ENCODE measurements around the gene BAIAP2L2. TPM values are rescaled to one million over a fixed set of nuclear protein-coding genes. Genes with fewer than 3 reads are reported as not detected.

BAIAP2L2 gene
- total RNA-seq, 1 donor = 1.1 TPM

GRCh38 chr22:38075105-38075825 is 35.2 kb downstream of the BAIAP2L2 start:
- no peaks in the 10 kb centered on the region for H3K79me2 ChIP-seq (ENCODE audit: insufficient read depth, low read length)
- no peaks in the 10 kb centered on the region for H3K9me3 ChIP-seq (ENCODE audit: low read depth, low read length)
- H3K4me1 ChIP-seq (ENCODE audit: insufficient read depth, low read length) = no peaks in the 10 kb centered on the region
- DNase-seq (ENCODE audit: insufficient read length, low spot score, missing footprints) = peak; percentile 62
- no peak for TF ChIP-seq CTCF (IDR thresholded peaks at IDR 0.05; ENCODE audit: extremely low read depth, low read depth, low read length)
- H3K27me3 ChIP-seq (ENCODE audit: insufficient read depth, low read length) = peaks cover 2% of the 10 kb centered on the region
- H3K36me3 ChIP-seq (ENCODE audit: insufficient read depth, low read length) = peaks cover 20% of the 10 kb centered on the region
- H4K20me1 ChIP-seq (ENCODE audit: insufficient read depth, low read length) = no peaks in the 10 kb centered on the region
- H3K27ac ChIP-seq (ENCODE audit: low read depth, low read length) = no peak overlapping the region
- H3K4me2 ChIP-seq (ENCODE audit: insufficient read depth, low read length) = no peak overlapping the region
- no peak overlapping the region for H3K4me3 ChIP-seq (ENCODE audit: insufficient read depth, low read length)
- H2AFZ ChIP-seq (ENCODE audit: low read length) = no peak overlapping the region

GRCh38 chr22:38074181-38075104 is 36.0 kb downstream of the BAIAP2L2 start:
- Histone ChIP-seq H3K4me1 (ENCODE audit: insufficient read depth, low read length) (no peaks in the 10 kb centered on the region), H3K36me3 (ENCODE audit: insufficient read depth, low read length) (peaks cover 20% of the 10 kb centered on the region)
- DNase-seq (ENCODE audit: insufficient read length, low spot score, missing footprints) = peak; percentile 86

GRCh38 chr22:38073150-38074130 is 37.0 kb downstream of the BAIAP2L2 start:
- H3K4me2 ChIP-seq (ENCODE audit: insufficient read depth, low read length) = no peak overlapping the region
- H2AFZ ChIP-seq (ENCODE audit: low read length) = no peak overlapping the region
- DNase-seq (ENCODE audit: insufficient read length, low spot score, missing footprints) = peak; percentile 81
- no peak for TF ChIP-seq CTCF (IDR thresholded peaks at IDR 0.05; ENCODE audit: extremely low read depth, low read depth, low read length)
- no peaks in the 10 kb centered on the region for H3K27me3 ChIP-seq (ENCODE audit: insufficient read depth, low read length)
- H3K9me3 ChIP-seq (ENCODE audit: low read depth, low read length) = no peaks in the 10 kb centered on the region
- H3K4me1 ChIP-seq (ENCODE audit: insufficient read depth, low read length) = no peaks in the 10 kb centered on the region
- H3K79me2 ChIP-seq (ENCODE audit: insufficient read depth, low read length) = no peaks in the 10 kb centered on the region
- no peak overlapping the region for H3K27ac ChIP-seq (ENCODE audit: low read depth, low read length)
- no peaks in the 10 kb centered on the region for H4K20me1 ChIP-seq (ENCODE audit: insufficient read depth, low read length)
- H3K36me3 ChIP-seq (ENCODE audit: insufficient read depth, low read length) = peaks cover 20% of the 10 kb centered on the region
- H3K4me3 ChIP-seq (ENCODE audit: insufficient read depth, low read length) = no peak overlapping the region

More at GRCh38 chr22:38074181-38075104, 36.0 kb downstream of the BAIAP2L2 start:
- H4K20me1 ChIP-seq (ENCODE audit: insufficient read depth, low read length) = no peaks in the 10 kb centered on the region
- no peak overlapping the region for H3K4me2 ChIP-seq (ENCODE audit: insufficient read depth, low read length)
- no peaks in the 10 kb centered on the region for H3K79me2 ChIP-seq (ENCODE audit: insufficient read depth, low read length)
- no peaks in the 10 kb centered on the region for H3K9me3 ChIP-seq (ENCODE audit: low read depth, low read length)
- no peak overlapping the region for H3K27ac ChIP-seq (ENCODE audit: low read depth, low read length)
- no peak overlapping the region for H3K4me3 ChIP-seq (ENCODE audit: insufficient read depth, low read length)
- H2AFZ ChIP-seq (ENCODE audit: low read length) = no peak overlapping the region
- H3K27me3 ChIP-seq (ENCODE audit: insufficient read depth, low read length) = no peaks in the 10 kb centered on the region
- no peak for TF ChIP-seq CTCF (IDR thresholded peaks at IDR 0.05; ENCODE audit: extremely low read depth, low read depth, low read length)
